HepG2 (cell line): ENCODE measurements around the gene GSPT1. TPM values are rescaled to one million over a fixed set of nuclear protein-coding genes. Genes with fewer than 3 reads are reported as not detected.
"Not testable (repeated sequence)": the region's sequence is repeated elsewhere in the genome, so short reads cannot be mapped to it uniquely, and the experiment has no call there.

Experiments used
- ATAC-seq: fragments of 200-7000 bp; cut with Tn5 transposase; 3 replicates; pipeline ENCODE4 v1.9.1; 2020; ENCODE audit warnings: mild to moderate bottlenecking, moderate library complexity
- BruUV-seq: library from RNA; stranded (reverse); fragments of 400-500 nt; replicated peaks from 2 replicates; lab custom pipeline; 2021; lab: Mats Ljungman, UMichigan
- CTCF ChIA-PET: fragments of 300-600 bp; formaldehyde crosslinking; extraction: SDS; loops from one replicate; lab custom pipeline; 2021; ENCODE audit warnings: low total read pairs, inconsistent platforms, low intra/inter-chr PET ratio; lab: Yijun Ruan, JAX
- POLR2A ChIA-PET: fragments of 350-600 bp; sonication (Branson Sonifier 250); formaldehyde crosslinking; loops from one replicate; lab custom pipeline; 2020; ENCODE audit warnings: antibody characterized with exemption, inconsistent platforms; lab: Yijun Ruan, JAX
- DNase-seq: peaks from one replicate; pipeline ENCODE4 v3.0.0-alpha.2; 2015; ENCODE audit warnings: low spot score
- FAIRE-seq: peaks from 3 replicates; lab custom pipeline; 2011; peaks lifted over from hg19 to GRCh38; lab: Jason Lieb, UNC
- H2AFZ ChIP-seq: one replicate; pipeline ENCODE4 v1.6.1; 2011; ENCODE audit warnings: low read length, inconsistent platforms
- H3K27ac ChIP-seq: fragments of 300-600 bp; 3 replicates; pipeline ENCODE4 v1.8.0; 2011; ENCODE audit warnings: mixed run types, mild to moderate bottlenecking, mixed read lengths, low read length, inconsistent platforms; ENCODE audit not compliant: insufficient read depth; ENCODE audit errors: extremely low read length
- H3K27me3 ChIP-seq, 2 experiments: fragments of 200-600 bp in 1 of 2; 2 replicates in 1 of 2; 3 replicates in 1 of 2; pipeline versions ENCODE4 v1.6.0 to v1.8.0; 2011; ENCODE audit warnings: low read length in 2 of 2, mild to moderate bottlenecking in 2 of 2, moderate library complexity in 2 of 2, inconsistent platforms in 1 of 2; ENCODE audit not compliant: insufficient read depth in 2 of 2, control insufficient read depth in 1 of 2
- H3K36me3 ChIP-seq, 2 experiments: fragments of 200-600 bp in 1 of 2; replicated peaks in 1 of 2; 2 replicates in 1 of 2; 3 replicates in 1 of 2; pipeline versions ENCODE4 v1.5.1 to v1.8.0; 2011; ENCODE audit warnings: low read length in 2 of 2, inconsistent platforms in 1 of 2; ENCODE audit not compliant: insufficient read depth in 2 of 2, control insufficient read depth in 1 of 2
- H3K4me1 ChIP-seq: 2 replicates; pipeline ENCODE4 v1.5.1; 2012; ENCODE audit warnings: low read length, inconsistent platforms; ENCODE audit not compliant: insufficient read depth
- H3K4me2 ChIP-seq: 2 replicates; pipeline ENCODE4 v1.6.0; 2011; ENCODE audit warnings: low read depth, low read length, inconsistent platforms
- H3K4me3 ChIP-seq, 3 experiments: fragments of 200-600 bp in 1 of 3; sonication (generic), shearing (Covaris generic) in 1 of 3; replicated peaks in 1 of 3; 2 replicates each; pipeline ENCODE4 v1.5.1; 2011 to 2016; ENCODE audit warnings: low read length in 3 of 3, inconsistent platforms in 2 of 3, low read depth in 2 of 3, mild to moderate bottlenecking in 2 of 3, control low read depth in 1 of 3, mixed read lengths in 1 of 3; ENCODE audit not compliant: insufficient read depth in 1 of 3
- H3K79me2 ChIP-seq: one replicate; pipeline ENCODE4 v1.6.1; 2011; ENCODE audit warnings: low read length, inconsistent platforms; ENCODE audit not compliant: insufficient read depth
- H3K9ac ChIP-seq: 2 replicates; pipeline ENCODE4 v1.6.0; 2011; ENCODE audit warnings: mild to moderate bottlenecking, low read depth, low read length, inconsistent platforms; ENCODE audit not compliant: insufficient read depth
- H3K9me3 ChIP-seq: 2 replicates; pipeline ENCODE4 v1.5.1; 2012; ENCODE audit warnings: mild to moderate bottlenecking, low read length
- H4K20me1 ChIP-seq: 2 replicates; pipeline ENCODE4 v1.6.0; 2011; ENCODE audit warnings: inconsistent platforms, mild to moderate bottlenecking, low read length, moderate library complexity; ENCODE audit not compliant: insufficient read depth
- CHCHD3 ChIP-seq: sonication (generic); formaldehyde crosslinking; IDR thresholded peaks from 2 replicates; pipeline ENCODE4 v1.8.0; 2022; ENCODE audit warnings: mild to moderate bottlenecking, missing genetic modification reagents, moderate library complexity
- FLYWCH1 ChIP-seq: sonication (generic); formaldehyde crosslinking; IDR thresholded peaks from 2 replicates; pipeline ENCODE4 v1.8.1; 2023; ENCODE audit warnings: mild to moderate bottlenecking, missing genetic modification reagents
- FOSL2 ChIP-seq: sonication (generic); formaldehyde crosslinking; IDR thresholded peaks from 2 replicates; pipeline ENCODE4 v1.4.0; 2020; ENCODE audit warnings: missing genetic modification reagents
- KAT8 ChIP-seq: IDR thresholded peaks from 2 replicates; pipeline ENCODE4 v1.6.1; 2016; ENCODE audit warnings: missing genetic modification reagents, missing compliant biosample characterization
- NR2F1 ChIP-seq, 2 experiments: fragments of 450-650 bp in 1 of 2; formaldehyde crosslinking in 1 of 2; IDR thresholded peaks; 2 replicates each; pipeline versions ENCODE4 v1.5.0 to v1.6.1; 2016 to 2020; ENCODE audit warnings: mild to moderate bottlenecking in 1 of 2, missing compliant biosample characterization in 1 of 2, missing genetic modification reagents in 1 of 2, moderate library complexity in 1 of 2
- ZC3H4 ChIP-seq: sonication (generic); formaldehyde crosslinking; IDR thresholded peaks from 2 replicates; pipeline ENCODE4 v1.4.0; 2020; ENCODE audit warnings: missing genetic modification reagents, borderline replicate concordance
- ZNF615 ChIP-seq: sonication (generic); formaldehyde crosslinking; IDR thresholded peaks from 2 replicates; pipeline ENCODE4 v1.5.0; 2020; ENCODE audit warnings: mild to moderate bottlenecking, missing genetic modification reagents, borderline replicate concordance
- WGBS: methylation state at CpG from one replicate; pipeline ENCODE4 v1.1.6; 2017; ENCODE audit warnings: low lambda C conversion rate; 5-methylcytosine and 5-hydroxymethylcytosine counted together
- in situ Hi-C: cut with HindIII; loops from 2 replicates; pipeline ENCODE4 v1.10.0; 2017; ENCODE audit warnings: low pct_unique_long_range_greater_than_20kb; ENCODE audit not compliant: extremely low pct_ligation_motif_present
- intact Hi-C: fragments of 100-400 bp; cut with micrococcal nuclease; formaldehyde crosslinking; loops from one replicate; pipeline ENCODE4 v1.10.0; 2022; ENCODE audit not compliant: unreplicated experiment
- polyA plus RNA-seq, 8 experiments: library from polyadenylated mRNA; depleted of rRNA in 3 of 8; stranded (reverse) in 7 of 8; unstranded in 1 of 8; fragments of >200 nt; fragmentation: Illumina TruSeq in 4 of 8; extraction: Trizol in 4 of 8; gene quantifications; 2 replicates each; pipeline versions ENCODE4 v1.2.1 to v1.2.3, GENCODE V29; 2011 to 2016; ENCODE audit warnings: low read depth in 4 of 8, missing spikeins in 1 of 8, mixed read lengths in 1 of 8; ENCODE audit not compliant: insufficient read depth in 1 of 8
- total RNA-seq, 5 experiments: library from RNA; depleted of rRNA; stranded (reverse); fragments of >200 nt; fragmentation: Illumina TruSeq; extraction: Trizol; gene quantifications; 2 replicates each; pipeline ENCODE4 v1.2.3, GENCODE V29; 2016; ENCODE audit warnings: low read depth in 1 of 5

GSPT1 gene
- total and polyA plus RNA-seq, 2 of the 13 experiments (the other 11 are each of a cell fraction or from before 2014, with no cell fraction given): 120 to 316 TPM

DNA sequence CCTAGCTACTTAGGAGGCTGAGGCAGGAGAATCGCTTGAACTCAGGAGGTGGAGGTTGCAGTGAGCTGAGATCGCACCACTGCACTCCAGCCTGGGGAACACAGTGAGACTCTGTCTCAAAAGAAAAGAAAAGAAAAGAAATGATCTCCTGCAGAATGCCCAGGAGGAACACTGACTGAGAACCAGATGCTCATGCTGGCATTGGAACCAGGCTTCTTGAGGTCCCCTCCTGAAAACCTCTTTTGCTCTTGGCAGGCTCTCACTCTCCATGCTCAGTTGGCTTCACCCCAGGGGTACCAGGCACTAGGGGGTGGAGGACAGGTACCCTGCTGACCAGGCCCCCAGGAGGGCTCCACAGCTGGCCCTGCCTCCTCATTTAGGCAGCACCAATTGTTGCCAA, 40.8 kb upstream of the GSPT1 start:
- no peaks in the 10 kb centered on the region for H3K79me2 ChIP-seq
- in situ Hi-C loops (no loop called here), intact Hi-C loops (no loop called here)
- no peak overlapping the region for H3K4me3 ChIP-seq
- no TSS peak for BruUV-seq
- ChIA-PET POLR2A (no interaction called here), CTCF (no interaction called here)
- no peak for DNase-seq
- no peaks in the 10 kb centered on the region for H3K9me3 ChIP-seq
- H4K20me1 ChIP-seq: no peaks in the 10 kb centered on the region
- peaks cover 2 to 11% of the 10 kb centered on the region in 2 experiments; a peak in 2 of 5 replicates for H3K27me3 ChIP-seq
- H2AFZ ChIP-seq: no peak overlapping the region
- H3K9ac ChIP-seq: no peak overlapping the region
- H3K4me2 ChIP-seq: no peak overlapping the region
- no peak overlapping the region for H3K27ac ChIP-seq
- no peak for ATAC-seq
- peaks cover 40% of the 10 kb centered on the region for H3K4me1 ChIP-seq
- no peaks in the 10 kb centered on the region for H3K36me3 ChIP-seq
- FAIRE-seq: no peak
- 95% methylated on average over 2 of the region's 2 CpGs for WGBS
- TF ChIP-seq NR2F1 (CRISPR knock-in tag; IDR thresholded peaks at IDR 0.05) (no peak), FLYWCH1 (CRISPR knock-in tag) (0 out of 2 replicates have a peak, but pooled peaks have one; percentile 33)

GRCh38 chr16:11955713-11956123, 40.0 kb upstream of the GSPT1 start:
- CTCF ChIA-PET: no interaction called here
- Histone ChIP-seq H3K9me3 (no peaks in the 10 kb centered on the region), H2AFZ (no peak overlapping the region), H3K4me1 (peaks cover 31% of the 10 kb centered on the region), H3K36me3 (no peaks in the 10 kb centered on the region), H3K27ac (no peak overlapping the region), H3K27me3 (peaks cover 2 to 11% of the 10 kb centered on the region in 2 experiments; a peak in 2 of 5 replicates), H3K79me2 (no peaks in the 10 kb centered on the region), H4K20me1 (no peaks in the 10 kb centered on the region), H3K9ac (no peak overlapping the region), H3K4me3 (no peak overlapping the region), H3K4me2 (peak overlapping the region; percentile 20; the same call in 1 of the 2 replicates)
- WGBS: 24% methylated on average over 8 of the region's 8 CpGs
- POLR2A ChIA-PET: no interaction called here
- in situ Hi-C loops: no loop called here
- no peak for FAIRE-seq
- TF ChIP-seq FOSL2 (CRISPR knock-in tag): peak; percentile 50; the same call in 1 of the 2 replicates
- TF ChIP-seq ZNF615 (CRISPR knock-in tag): no peak
- TF ChIP-seq CHCHD3 (CRISPR knock-in tag): no peak
- TF ChIP-seq ZC3H4 (CRISPR knock-in tag): no peak
- no peak for TF ChIP-seq KAT8 (CRISPR knock-in tag)
- peak; percentile 23; the same call in 1 of the 3 replicates for ATAC-seq
- no TSS peak for BruUV-seq
- DNase-seq: no peak
- intact Hi-C loops: no loop called here

DNA sequence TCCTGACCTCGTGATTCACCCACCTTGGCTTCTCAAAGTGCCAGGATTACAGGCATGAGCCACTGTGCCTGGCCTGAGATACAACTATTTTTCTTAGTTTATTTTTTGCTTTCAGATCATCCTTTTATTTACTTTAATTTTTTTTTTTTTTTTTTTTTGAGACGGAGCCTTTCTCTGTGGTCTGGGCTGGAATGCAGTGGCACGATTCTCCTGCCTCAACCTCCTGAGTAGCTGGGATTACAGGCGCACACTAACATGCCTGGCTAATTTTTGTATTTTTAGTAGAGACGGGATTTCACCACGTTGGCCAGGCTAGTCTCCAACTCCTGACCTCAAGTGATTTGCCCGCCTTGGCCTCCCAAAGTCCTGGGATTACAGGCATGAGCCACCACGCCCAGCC, 37.8 kb upstream of the GSPT1 start:
- H3K79me2 ChIP-seq, H3K4me3 ChIP-seq, H3K9ac ChIP-seq, H3K4me2 ChIP-seq, in situ Hi-C loops, CTCF ChIA-PET, H3K9me3 ChIP-seq, H2AFZ ChIP-seq, BruUV-seq, H3K36me3 ChIP-seq, ATAC-seq, DNase-seq, intact Hi-C loops, FAIRE-seq, H3K27ac ChIP-seq, POLR2A ChIA-PET, H4K20me1 ChIP-seq: not testable (repeated sequence)
- Histone ChIP-seq H3K4me1 (peaks cover 30% of the 10 kb centered on the region; the same call in 1 of the 2 replicates), H3K27me3 (peaks cover 2 to 16% of the 10 kb centered on the region in 2 experiments; a peak in 3 of 5 replicates)
- WGBS: 19% methylated on average over 8 of the region's 8 CpGs
